ENCODE data around the gene KIAA0232.

- TF ChIP-seq TAF1 (IDR thresholded peaks at IDR 0.05; ENCODE audit: borderline replicate concordance, low read depth, low read length) (no peak), POLR2A (IDR thresholded peaks at IDR 0.05; ENCODE audit: low read depth, low read length) (no peak), POLR2AphosphoS5 (IDR thresholded peaks at IDR 0.05; ENCODE audit: low read depth, low read length) (no peak)
Measured at GRCh38 chr4:6804082-6804752, 21.7 kb downstream of the KIAA0232 start.
